GM18870 (cell line): ENCODE data around the gene OIP5.
"Not testable (repeated sequence)": the region's sequence is repeated elsewhere in the genome, so short reads cannot be mapped to it uniquely, and the experiment has no call there.

ENCODE experiments used
- ATAC-seq: cut with Tn5 transposase; IDR thresholded peaks from one replicate; pipeline ENCODE4 v1.9.1; 2021; ENCODE audit warnings: moderate library complexity; ENCODE audit not compliant: unreplicated experiment

Gene OIP5

DNA sequence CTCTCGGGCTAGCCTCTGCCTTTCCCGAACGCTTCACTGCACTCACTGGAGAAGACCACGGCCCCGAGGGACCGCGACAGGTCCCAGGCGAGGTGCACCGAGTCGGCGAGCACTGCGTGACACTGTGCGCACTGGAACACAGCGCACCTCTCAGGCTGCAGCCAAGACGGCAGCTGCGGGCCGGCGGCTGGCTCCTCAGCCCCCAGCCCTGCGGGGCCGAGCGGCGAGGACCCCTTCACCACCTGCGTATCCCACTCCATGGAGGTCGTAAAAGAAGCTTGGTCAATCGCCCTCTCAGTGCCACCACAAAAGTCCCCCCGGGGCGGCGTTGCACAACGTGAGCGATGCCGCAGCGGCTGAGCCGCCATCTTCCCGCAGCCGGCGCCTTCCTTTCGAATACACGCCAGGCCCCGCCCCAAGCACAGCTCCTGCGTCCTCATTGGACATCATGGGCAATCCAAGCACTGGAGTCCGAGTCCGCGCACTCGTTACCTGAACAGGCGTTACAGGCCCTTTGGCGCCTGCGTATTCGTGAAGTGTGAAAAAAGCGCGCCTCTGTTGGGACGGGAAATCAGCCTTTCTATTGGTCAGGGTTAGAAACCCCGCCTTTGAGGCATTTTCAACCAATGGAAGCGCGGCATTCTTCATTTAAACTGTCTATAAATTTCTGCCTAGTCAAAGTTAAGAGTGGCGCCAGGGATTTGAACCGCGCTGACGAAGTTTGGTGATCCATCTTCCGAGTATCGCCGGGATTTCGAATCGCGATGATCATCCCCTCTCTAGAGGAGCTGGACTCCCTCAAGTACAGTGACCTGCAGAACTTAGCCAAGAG lies at the start of gene OIP5, which contains the start of gene NUSAP1:
TSS of gene OIP5 (minus strand) at position 398 of the 832 bp plus-strand sequence. CDS start at position 368, 30 bp downstream.
TSS of gene NUSAP1 (plus strand) at position 688 of the 832 bp plus-strand sequence. CDS start at position 765, 77 bp downstream.
- ATAC-seq, result peak; percentile 80

- ATAC-seq, result no peak
Measured at GRCh38 chr15:41377978-41378377, 45.6 kb upstream of the OIP5 start.

GRCh38 chr15:41367418-41367817 lies 35.0 kb upstream of the OIP5 start:
- ATAC-seq, result no peak

- ATAC-seq, result no peak
Measured at GRCh38 chr15:41354371-41354770, 22.0 kb upstream of the OIP5 start.

GRCh38 chr15:41350057-41350717 lies 17.8 kb upstream of the OIP5 start:
- no peak for ATAC-seq

GRCh38 chr15:41347236-41347635 lies 14.8 kb upstream of the OIP5 start:
- no peak for ATAC-seq

DNA sequence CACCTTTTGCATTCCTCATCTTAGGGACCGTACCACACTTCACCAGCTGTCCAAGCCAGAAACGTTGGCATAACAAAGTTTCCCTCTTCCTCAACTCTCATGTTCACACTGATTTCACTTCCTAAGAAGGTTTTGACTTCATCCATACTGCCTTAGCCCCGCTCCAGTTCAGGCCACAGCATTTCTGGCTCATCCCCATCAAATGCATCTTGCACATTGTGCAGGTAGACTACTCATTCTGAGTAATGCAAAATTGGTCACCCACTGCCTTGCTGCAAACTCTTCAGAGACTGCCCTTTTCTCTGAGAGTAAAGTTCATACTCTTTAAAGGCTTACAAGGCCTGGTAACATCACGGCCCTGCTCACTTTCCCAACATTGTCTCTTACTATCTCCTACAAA lies 9.1 kb upstream of the OIP5 start:
- ATAC-seq, result no peak

DNA sequence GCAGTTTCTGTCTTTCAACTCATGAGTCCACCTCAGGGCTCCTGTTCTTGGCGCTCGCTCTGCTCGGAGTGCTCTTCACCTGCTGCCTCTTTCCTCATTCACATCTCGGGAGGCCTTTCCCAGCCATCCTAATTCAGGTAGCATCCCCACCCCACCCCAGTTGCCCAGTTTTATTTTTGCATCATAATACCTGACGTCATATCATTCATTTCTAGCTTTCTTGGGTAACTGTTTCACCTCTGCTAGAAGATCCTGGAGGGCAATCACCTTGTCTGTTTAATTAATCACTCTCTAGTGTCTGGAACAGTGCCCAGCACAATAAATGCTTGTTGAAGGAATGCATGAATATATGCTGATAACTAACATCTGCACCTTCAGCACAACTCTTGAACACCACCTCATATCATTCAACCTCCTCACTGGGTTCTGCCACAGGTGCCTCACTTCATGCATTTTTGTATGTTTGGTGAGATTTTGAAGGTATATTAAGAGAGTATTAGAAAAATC lies 7.9 kb upstream of the OIP5 start:
- ATAC-seq, result no peak

DNA sequence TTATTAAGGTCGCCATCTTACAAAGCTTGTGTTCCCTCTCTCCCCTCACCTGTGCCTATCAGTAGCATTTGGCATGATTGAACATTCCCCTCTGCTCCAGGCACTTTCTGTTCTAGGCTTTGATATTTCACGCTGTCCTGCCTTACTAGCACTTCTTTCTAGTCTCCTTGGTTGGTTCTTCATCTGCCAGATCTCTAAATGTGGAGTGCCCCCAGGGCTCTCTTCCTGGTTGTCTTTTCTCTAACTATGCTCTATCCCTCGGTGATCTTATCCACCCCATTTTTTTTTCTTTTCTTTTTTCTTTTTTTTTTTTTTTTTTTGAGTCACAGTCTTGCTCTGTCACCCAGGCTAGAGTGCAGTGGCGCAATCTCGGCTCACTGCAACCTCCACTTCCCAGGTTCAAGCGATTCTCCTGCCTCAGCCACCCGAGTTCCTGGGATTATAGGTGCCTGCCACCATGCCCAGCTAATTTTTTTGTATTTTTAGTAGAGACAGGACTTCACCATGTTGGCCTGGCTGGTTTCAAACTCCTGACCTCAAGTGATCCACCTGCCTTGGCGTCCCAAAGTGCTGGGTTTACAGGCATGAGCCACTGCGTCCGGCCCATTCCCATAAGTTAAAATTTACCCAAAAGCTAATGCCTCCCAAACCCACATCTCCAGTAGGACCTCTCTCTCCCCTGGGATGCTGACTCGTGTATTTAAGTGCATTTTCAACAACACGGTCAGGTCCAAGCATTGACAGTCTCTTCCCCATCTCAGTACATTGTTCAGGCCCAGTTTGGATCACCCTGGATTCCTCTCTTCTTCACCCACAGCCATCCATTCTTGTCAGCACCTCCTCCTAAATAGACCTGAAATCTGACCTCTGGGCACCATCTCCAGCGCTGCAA lies 5.5 kb upstream of the OIP5 start:
- no peak for ATAC-seq

DNA sequence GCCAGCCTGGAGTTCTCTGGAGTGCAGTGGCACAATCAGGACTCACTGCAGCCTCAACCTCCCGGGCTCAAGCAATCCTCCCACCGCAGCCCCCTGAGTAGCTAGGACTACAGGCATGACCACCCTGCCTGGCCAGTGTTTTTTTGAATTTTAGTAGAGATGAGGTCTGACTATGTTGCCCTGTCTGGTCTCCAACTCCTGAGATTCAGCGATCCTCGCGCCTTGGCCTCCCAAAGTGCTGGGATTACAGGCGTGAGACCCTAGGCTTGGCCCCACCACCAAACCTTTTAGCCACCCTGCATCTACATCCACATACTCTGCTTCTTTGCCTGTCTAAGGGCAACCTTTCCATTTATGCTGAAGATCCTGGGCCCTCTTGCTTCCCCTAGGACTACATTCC lies 4.7 kb upstream of the OIP5 start:
- no peak for ATAC-seq

- ATAC-seq, result no peak
Measured at GRCh38 chr15:41336549-41336948, 4.2 kb upstream of the OIP5 start.

DNA sequence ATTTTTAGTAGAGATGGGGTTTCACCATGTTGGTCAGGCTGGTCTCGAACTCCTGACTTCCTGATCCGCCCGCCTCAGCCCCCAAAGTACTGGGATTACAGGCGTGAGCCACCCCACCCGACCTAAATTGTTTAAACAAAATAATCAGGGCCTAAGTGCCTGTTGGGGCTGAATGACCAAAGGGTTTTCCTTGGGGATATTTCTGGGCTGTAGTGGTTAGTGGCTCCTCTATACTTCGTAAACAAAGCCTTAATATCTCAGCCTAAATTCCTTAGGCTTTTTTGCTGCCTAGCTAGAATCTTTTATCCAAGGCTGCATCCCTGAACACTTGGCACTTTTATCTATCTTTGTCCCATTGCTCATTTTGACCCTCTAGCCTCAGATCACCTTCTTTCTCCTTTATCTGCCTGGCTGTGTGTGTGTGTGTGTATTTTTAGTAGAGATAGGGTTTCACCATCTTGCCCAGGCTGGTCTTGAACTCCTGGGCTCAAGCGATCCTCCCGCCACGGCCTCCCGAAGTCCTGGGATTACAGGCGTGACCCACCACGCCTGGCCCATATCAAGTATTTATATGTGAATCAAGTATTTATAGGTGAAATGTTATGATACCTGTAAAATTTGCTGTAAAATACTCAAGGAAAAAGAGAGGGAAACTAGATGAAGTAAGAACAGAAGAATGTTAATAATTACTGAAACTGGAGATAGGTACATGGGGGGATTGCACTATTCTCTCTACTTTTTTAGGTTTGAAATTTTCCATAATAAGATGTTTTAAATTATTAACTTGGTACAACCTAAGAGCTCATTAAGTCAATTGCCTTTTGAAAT lies 2.1 kb upstream of the OIP5 start:
- ATAC-seq, result no peak

- peak; percentile 13 for ATAC-seq
Measured at GRCh38 chr15:41333026-41333562, 703 bp upstream of the OIP5 start.

GRCh38 chr15:41331833-41332193 lies 578 bp downstream of the OIP5 start:
- no peak for ATAC-seq

GRCh38 chr15:41331281-41331680 lies 1.1 kb downstream of the OIP5 start:
- no peak for ATAC-seq

DNA sequence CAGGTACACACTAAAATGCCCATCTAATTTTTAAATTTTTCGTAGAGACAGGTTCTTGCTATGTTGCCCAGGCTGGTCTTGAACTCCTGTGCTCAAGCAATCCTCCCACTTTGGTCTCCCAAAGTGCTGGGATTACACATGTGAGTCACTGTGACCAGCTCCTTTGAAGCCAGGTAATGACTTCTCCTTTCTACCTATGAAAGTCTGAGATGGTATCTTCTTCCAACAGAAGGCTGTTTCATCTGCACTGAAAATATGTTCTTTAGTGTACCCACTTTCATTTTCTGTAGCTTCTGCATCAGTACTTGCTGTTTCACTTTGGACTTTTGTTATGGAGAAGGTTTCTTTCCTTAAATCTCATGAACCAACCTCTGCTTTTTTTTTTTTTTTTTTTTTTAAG lies 8.8 kb downstream of the OIP5 start:
- no peak for ATAC-seq

DNA sequence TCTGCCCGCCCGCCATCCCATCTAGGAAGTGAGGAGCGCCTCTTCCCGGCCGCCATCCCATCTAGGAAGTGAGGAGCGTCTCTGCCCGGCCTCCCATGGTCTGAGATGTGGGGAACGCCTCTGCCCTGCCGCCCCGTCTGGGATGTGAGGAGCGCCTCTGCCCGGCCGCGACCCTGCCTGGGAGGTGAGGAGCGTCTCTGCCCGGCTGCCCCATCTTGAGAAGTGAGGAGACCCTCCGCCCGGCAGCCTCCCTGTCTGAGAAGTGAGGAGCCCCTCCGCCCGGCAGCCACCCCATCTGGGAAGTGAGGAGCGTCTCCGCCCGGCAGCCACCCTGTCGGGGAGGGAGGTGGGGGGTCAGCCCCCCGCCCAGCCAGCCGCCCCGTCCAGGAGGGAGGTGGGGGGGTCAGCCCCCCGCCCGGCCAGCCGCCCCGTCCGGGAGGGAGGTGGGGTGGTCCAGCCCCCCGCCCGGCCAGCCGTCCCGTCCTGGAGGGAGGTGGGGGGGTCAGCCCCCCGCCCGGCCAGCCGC lies 11.5 kb downstream of the OIP5 start:
- ATAC-seq, result not testable (repeated sequence)

DNA sequence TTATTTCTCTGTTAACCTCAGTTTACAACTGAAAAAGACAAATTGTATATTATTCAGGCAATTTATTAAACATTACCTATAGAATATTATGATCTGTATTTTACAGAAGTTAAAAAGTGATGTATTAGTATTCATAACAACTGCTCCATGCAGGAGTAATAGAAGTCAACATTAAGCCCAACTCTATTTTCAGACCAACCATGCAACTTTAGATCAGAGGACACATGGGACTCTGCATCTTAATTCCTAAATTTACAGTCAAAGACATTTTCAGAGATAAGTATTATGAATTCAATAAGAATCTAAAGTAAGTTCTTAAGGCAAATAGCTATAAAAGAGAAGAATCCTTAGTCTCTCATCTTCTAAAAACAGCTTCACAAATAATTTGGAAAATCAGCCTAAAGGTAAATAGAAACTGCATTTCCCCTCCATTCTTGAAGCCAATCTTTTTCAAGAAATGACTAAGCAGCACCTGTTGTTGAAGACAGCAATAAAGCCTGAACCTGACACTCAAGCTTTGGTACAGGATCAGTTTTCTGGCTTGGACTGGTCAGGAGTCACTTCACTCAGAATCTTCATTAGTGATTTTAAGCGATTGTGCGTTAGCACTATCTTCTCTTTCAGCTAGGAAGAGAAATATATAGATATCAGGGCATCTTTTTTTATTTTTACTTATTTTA lies 23.0 kb downstream of the OIP5 start:
- ATAC-seq, result no peak

DNA sequence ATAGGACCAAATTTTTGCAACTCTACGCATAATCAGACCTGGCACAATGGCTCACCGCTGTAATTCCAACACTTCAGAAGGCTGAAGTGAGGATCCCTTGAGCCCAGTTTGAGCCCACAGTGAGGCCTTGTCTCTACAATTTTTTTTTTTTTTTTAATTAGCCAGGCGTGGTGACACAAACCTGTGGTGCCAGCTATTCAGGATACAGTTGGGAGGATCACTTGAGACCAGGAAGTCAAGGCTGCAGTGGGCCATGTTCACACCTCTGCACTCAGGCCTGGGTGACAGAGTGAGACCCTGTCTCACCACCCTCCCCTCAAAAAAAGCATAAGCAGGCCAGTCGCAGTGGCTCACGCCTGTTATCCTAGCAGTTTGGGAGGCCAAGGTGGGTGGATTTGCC lies 24.7 kb downstream of the OIP5 start:
- no peak for ATAC-seq
